Lower leg skin (tissue), 4 donors: Measurements from ENCODE around the gene BMP7. TPM values are rescaled to one million over a fixed set of nuclear protein-coding genes. Genes with fewer than 3 reads are reported as not detected.
A peak's percentile ranks its signal among the peaks of the same experiment; 100 is the strongest.

Experiments used
- DNase-seq, 2 donors: peaks; one replicate each; pipeline ENCODE4 v3.0.0-alpha.2; 2019; ENCODE audit warnings: low spot score in 2 of 2
- H3K4me3 ChIP-seq: fragments of 200-600 bp; sonication (generic); 2 replicates; pipeline ENCODE4 v1.5.1; 2017; ENCODE audit warnings: mild to moderate bottlenecking, low read depth; ENCODE audit not compliant: poor library complexity, severe bottlenecking
- POLR2A ChIP-seq, 2 donors: fragments of 450-650 bp; IDR thresholded peaks; one replicate each; pipeline ENCODE4 v1.6.1; 2016 to 2017; ENCODE audit warnings: antibody characterized with exemption in 2 of 2, mild to moderate bottlenecking in 1 of 2, moderate library complexity in 1 of 2
- WGBS, 2 donors: methylation state at CpG; one replicate each; pipeline ENCODE4 v1.1.5; 2018; 5-methylcytosine and 5-hydroxymethylcytosine counted together
- intact Hi-C: fragments of 100-400 bp; cut with DNase I; formaldehyde crosslinking; loops from one replicate; pipeline ENCODE4 v1.15.0; 2023; ENCODE audit warnings: low total_unique reads
- total RNA-seq, 4 donors: library from RNA; depleted of rRNA; stranded (reverse); fragments of >200 nt; gene quantifications; one replicate each; pipeline ENCODE4 v1.1.0, GENCODE V29; 2016
- TF ChIP-seq, protein P1 (sequence below), 3 donors: fragments of 450-650 bp; IDR thresholded peaks; one replicate each; pipeline ENCODE4 v1.5.1; 2016; ENCODE audit warnings: antibody characterized with exemption in 3 of 3, mild to moderate bottlenecking in 3 of 3, moderate library complexity in 2 of 3

BMP7 gene
- total RNA-seq, 4 donors from 2014 or later = 40.5 to 66.3 (median 46.8) TPM

DNA sequence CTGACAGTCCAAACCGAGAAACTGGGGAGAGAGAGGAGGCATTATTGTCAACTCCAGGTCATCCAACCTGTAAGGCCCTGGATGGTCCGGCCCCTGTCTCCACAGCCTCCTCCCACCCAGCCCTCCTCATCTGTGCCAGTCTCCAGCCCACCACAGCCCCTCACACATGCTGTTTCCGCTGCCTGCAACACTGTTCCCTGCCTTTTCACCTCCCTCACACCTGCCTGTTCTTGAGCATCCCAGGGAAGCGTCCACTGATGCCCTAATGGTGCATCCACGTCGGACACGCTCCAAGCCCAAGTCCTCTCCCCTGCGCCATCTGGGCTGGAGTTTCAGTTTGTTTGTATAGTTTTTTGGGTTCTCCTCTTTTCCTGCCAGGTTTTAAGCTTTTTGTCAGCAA lies 52.0 kb downstream of the BMP7 start:
- H3K4me3 ChIP-seq = no peak overlapping the region
- WGBS, 2 donors = 97% methylated on average over 8 of the region's 8 CpGs
- intact Hi-C loops = no loop called here
- no peak for DNase-seq
- no peak for TF ChIP-seq POLR2A (IDR thresholded peaks at IDR 0.05)
- TF ChIP-seq, protein P1, sequence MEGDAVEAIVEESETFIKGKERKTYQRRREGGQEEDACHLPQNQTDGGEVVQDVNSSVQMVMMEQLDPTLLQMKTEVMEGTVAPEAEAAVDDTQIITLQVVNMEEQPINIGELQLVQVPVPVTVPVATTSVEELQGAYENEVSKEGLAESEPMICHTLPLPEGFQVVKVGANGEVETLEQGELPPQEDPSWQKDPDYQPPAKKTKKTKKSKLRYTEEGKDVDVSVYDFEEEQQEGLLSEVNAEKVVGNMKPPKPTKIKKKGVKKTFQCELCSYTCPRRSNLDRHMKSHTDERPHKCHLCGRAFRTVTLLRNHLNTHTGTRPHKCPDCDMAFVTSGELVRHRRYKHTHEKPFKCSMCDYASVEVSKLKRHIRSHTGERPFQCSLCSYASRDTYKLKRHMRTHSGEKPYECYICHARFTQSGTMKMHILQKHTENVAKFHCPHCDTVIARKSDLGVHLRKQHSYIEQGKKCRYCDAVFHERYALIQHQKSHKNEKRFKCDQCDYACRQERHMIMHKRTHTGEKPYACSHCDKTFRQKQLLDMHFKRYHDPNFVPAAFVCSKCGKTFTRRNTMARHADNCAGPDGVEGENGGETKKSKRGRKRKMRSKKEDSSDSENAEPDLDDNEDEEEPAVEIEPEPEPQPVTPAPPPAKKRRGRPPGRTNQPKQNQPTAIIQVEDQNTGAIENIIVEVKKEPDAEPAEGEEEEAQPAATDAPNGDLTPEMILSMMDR (IDR thresholded peaks at IDR 0.05) = no peak

DNA sequence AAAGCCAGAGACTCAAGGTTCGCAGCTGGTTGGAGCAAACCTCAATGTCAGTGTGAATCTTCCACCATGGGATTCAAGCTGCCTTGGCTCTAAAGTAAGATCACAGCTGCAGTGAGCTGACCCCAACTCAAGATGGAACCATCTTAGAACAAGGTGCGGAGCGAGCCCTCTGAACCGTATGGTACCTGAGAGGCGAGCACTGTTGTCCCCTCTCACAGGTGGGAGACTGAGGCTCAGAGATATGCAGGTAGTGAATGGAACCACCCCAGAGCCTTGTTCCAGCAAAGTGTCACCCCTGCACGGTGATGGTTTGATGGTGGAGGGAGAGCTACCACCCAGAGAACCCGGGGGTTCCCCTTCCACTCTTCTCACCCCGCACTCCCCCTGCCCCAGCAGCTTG lies 52.5 kb downstream of the BMP7 start:
- no peak for TF ChIP-seq POLR2A (IDR thresholded peaks at IDR 0.05)
- TF ChIP-seq, protein P1 (IDR thresholded peaks at IDR 0.05) = no peak
- intact Hi-C loops = no loop called here
- no peak for DNase-seq
- H3K4me3 ChIP-seq = no peak overlapping the region
- 87 to 89% methylated on average over 8 of the region's 8 CpGs for WGBS, 2 donors

DNA sequence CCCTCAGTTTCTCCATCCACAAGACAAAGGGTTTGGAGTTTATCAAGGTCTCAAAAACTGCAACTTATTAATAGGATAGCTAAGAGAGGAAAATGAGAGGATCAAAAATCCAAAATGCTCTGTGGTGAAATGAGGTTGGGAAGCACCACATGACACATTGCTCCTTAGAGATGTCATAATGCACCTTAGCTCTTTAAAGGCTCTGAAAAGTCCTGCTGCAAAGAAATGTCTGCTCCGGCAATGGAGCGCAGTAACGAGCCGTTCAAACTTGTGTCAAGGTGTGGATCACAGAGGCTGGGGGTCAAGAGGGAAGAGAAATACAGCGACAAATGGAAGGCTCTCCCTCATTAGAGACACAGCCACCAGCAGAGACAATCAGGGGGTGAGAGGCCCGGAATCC lies 53.1 kb downstream of the BMP7 start:
- 90 to 93% methylated on average over 6 of the region's 6 CpGs for WGBS, 2 donors
- TF ChIP-seq, protein P1 (IDR thresholded peaks at IDR 0.05) = no peak
- no peak for TF ChIP-seq POLR2A (IDR thresholded peaks at IDR 0.05)
- H3K4me3 ChIP-seq = no peak overlapping the region
- intact Hi-C loops = no loop called here
- DNase-seq = no peak

DNA sequence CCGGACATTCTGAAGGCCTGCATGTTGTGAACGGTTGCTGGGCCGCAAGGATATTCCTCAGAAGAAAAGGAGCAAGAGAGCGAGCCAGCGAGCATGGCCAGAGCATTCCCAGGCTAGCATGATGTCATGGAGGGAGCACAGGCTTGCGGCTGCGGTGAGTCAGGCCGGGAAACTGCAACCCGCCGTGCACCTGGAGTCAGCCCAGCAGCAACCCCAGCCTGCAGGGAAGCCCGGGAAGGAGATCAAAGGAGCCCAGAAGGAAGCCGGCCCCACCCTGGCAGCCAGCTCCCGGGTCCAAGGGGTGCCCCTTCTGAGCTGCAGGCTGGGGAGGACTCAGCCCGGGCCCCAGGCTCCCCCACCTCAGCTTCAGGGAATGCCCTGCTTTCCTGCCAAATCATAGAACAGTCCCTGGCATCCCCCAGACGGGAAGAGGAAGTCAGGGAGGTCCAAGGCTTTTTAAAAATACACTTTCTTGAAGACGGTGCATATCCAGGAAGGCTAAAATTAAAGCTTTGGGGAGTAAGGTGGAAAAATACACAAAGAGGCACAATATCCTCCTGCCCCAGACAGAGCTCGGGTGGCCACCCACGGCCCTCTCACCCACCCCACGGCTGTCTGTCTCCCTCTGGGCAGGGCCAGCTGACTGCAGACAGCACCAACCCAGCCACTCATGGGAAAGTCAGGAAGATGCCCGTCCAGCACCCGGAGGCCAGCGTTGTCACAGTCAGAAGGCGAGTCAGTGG lies 53.7 kb downstream of the BMP7 start:
- WGBS, 2 donors = 22 to 24% methylated on average over 19 to 21 of the region's 23 CpGs
- intact Hi-C loops = no loop called here
- TF ChIP-seq POLR2A (IDR thresholded peaks at IDR 0.05) = no peak
- TF ChIP-seq, protein P1 (IDR thresholded peaks at IDR 0.05) = no peak
- no peak overlapping the region for H3K4me3 ChIP-seq
- peak; percentile 59 to 93 for DNase-seq

DNA sequence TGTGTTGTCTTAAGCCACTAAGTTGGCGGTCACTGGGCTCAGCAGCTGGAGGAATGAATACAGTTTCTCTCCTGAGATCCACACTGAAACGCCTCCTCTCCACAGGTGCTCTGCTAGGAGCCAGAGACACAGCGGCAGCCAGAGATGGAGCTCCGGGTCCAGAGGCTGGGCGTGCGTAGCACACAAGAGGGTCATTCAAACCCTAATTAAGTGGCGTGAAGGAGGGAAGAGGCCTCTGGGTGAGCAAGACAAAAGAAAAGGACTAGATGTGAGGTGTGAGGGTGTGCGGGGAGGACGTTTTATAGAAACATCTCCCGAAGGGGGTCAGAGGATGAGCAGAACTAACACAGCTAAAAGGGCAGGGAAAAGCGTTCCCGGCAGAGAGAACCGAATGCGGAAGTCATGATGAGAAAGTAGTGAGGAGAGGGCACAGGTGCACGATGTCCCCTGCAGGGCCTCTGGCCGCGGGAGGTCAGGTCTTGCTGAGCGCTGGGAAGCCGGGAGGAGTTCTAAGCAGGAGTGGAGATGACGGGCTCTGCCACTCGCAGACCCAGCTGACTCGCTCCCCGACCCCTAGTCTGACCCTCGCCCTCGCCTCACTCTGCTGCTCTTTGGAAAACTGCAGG lies 54.4 kb downstream of the BMP7 start:
- TF ChIP-seq, protein P1 (IDR thresholded peaks at IDR 0.05) = no peak
- no peak for TF ChIP-seq POLR2A (IDR thresholded peaks at IDR 0.05)
- intact Hi-C loops = no loop called here
- no peak overlapping the region for H3K4me3 ChIP-seq
- no peak for DNase-seq
- 69 to 73% methylated on average over 25 of the region's 25 CpGs for WGBS, 2 donors
